Dedifferentiated amniotic fluid mesenchymal stem cell (primary cell): ENCODE data around the gene PNPLA4.

Experiments used
- DNase-seq: peaks from one replicate; pipeline ENCODE4 v3.0.0-alpha.2; 2016; ENCODE audit errors: extremely low spot score

PNPLA4 gene

DNA sequence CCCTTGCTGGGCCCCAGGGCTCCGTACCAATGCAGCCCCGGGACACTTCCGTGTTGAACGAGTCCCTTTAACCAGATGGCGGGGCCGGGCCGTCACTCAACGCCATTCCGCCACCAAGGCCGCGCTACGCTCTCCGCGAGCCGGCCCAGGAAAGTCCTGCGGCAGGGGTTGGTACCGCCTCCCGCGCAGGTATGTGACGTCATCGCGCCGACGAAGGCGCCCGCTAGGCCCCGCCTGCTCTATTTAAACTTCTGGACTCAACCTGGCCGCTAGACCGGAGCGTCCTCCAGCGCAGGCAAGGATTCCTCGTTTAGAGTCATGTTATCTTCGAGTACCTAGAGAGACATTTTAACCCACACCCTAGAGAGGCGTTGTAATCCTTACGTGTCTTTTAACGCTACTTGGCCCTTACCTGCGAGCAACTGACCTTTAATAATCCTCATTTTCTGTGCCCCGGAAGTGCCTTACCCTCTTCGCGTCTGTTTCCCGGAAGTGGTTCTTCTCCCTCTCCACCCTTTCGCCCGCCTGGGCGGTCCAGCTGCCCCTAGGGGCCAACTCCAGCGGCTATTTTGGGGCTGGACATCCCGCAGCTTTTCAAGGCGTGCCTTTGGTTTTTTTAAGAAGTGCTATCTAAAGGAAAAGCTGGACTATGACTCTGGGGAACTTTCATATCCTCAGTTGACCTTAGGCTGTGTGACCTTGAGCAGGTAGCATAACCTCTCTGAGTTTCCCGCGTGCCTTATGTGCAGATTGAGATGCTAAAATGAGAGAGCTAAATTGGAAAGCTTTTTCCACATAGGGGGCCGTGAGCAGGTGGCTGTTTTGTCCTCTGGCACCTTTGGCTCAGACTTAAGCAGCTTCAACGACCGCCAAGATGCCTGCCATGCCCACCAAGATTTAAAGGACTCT, at the start of gene PNPLA4:
TSS of gene PNPLA4 (minus strand) at position 155 of the 909 bp plus-strand sequence. CDS start 1,294 bp downstream, outside the sequence.
- no peak for DNase-seq

- DNase-seq: no peak
Observed at GRCh38 chrX:7972586-7972985, 45.4 kb upstream of the PNPLA4 start.

DNA sequence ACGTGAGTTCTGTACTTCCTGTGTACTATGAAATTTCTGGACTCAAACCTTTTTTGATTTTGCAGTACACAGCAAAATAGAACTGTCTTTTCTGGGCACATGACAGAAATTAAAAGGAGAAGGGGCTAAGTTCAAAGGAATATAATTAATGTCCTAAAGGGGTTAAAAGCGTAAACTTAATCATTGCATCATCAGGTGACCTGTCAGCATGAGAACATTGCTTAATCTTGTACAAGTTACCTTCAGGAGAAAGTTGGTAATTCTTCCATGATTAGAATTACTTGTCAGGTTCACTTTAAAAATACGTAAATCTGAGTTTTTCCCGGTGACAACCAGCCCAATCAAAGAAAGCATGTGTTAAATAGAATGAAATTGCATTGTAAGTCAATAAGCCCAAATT, 43.2 kb upstream of the PNPLA4 start:
- no peak for DNase-seq

DNA sequence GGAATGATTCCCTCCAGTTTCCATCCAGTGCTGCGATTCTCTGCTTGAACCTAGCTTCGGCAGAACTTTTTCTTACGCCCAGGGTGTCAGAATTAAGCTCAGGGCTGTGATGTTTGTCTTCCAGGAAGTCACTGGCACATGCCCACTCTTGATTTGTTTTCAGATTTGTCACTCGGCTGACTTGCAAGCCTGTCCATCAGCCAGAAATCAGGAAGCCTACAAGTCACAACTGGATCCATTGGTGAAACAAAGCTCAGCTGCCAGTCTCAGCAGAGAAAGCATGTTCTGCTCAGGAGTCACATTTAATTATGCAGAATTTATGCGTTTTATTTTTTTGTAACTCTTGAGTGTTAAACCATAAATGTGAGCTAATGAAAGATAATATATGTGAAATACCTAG, 38.2 kb upstream of the PNPLA4 start:
- no peak for DNase-seq

- DNase-seq: no peak
Observed at GRCh38 chrX:7960246-7960645, 33.0 kb upstream of the PNPLA4 start.

DNA sequence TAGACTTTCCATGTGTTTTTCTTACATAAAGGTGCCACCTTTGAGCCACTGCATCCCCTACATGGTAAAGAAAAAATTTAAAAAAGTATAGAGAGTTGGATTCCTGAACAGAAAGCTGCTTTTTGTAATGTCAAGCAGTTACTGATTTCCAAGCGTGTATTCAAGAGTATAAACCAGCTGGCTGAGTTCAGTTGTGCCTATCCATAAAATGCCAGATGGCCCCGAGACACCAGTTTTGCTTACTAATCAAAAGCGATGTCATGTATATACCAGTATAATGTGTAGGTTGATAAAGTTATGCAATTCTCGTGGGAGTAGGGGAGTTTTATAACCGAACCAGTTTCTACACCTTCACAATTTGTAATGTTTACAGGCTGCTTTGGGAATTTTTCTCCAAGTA, 26.2 kb upstream of the PNPLA4 start:
- no peak for DNase-seq

DNA sequence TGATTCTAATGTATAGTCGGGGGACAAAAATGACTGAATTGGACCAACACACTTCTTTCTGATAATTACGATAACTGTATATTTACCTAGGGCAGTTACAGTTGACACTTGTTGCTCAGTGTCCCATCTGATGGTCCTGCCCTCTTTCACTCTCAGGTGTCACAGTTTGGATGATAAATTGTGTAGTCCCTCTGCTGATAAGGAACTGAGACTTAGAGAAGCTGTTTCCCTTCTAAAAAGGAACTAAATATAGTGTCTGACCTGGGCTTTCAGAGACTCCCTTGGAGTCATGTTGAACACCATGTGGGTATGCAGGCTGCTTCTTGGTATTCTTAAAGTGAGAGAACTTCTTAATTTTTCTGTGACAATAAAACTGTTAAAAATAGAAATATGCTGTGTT, 23.7 kb upstream of the PNPLA4 start:
- DNase-seq: no peak

- DNase-seq: no peak
Observed at GRCh38 chrX:7948483-7948882, 21.3 kb upstream of the PNPLA4 start.

DNA sequence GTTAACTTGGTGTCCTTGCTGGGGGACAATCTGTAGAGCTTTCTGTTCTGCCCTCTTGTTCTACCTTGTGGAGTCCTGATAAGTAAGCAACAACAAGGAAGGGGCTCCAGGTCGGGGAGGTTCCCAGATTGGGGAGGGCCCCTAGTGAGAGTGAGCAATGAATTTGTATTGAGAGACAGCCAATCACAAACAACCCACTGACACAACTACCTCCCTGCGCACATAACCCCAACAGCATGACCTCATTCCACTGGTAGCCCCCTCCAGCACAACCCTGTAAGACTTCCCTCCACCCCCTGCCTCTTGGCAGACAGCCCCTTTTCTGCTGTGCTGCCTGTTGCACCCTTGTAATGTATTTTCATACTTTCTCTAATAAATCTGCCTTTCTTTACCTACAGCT, 19.7 kb upstream of the PNPLA4 start:
- no peak for DNase-seq

GRCh38 chrX:7943600-7944245, 16.5 kb upstream of the PNPLA4 start:
- no peak for DNase-seq

GRCh38 chrX:7941390-7942042, 14.3 kb upstream of the PNPLA4 start:
- no peak for DNase-seq

DNA sequence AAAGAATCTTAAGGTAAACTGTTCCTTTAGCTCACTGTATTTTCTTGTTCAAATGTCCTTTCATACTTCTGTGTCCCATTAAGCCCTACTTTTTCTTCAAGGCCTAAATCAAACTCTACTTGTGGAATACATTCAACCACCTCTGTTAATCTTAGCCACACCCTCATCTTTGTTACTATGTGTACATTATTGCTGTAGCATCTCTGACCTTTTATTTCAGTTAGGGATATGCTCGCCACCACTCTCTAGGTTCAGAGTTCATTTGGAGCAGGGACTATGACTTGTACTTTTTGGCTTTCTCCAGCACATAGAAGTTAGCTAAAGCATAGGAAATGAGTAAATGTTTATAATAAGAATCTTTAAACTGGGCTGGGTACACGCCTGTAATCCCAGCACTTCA, 6.8 kb upstream of the PNPLA4 start:
- DNase-seq: no peak

DNA sequence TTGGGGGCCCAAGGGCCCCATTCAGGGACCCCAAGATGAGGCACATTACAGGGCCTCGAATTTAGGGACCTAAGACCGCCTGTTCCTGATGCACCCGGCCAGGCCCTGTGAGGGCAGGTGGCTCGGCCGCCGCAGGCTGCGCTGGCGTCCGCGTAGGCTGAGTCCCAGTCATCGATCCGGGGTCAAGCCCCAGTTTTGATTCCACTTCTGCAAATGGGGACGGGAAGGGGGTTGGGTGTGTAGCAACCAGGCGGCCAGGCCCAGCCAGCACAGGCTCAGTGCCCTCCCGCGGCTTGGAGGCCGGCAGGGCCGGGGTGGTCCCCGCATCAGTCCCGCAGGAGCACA, 327 bp downstream of the PNPLA4 start:
- DNase-seq: no peak

GRCh38 chrX:7926501-7926900, 712 bp downstream of the PNPLA4 start:
- DNase-seq: no peak

- peak; percentile 48 for DNase-seq
Observed at GRCh38 chrX:7925867-7926472, 1.2 kb downstream of the PNPLA4 start.

- no peak for DNase-seq
Observed at GRCh38 chrX:7921750-7922149, 5.5 kb downstream of the PNPLA4 start.

DNA sequence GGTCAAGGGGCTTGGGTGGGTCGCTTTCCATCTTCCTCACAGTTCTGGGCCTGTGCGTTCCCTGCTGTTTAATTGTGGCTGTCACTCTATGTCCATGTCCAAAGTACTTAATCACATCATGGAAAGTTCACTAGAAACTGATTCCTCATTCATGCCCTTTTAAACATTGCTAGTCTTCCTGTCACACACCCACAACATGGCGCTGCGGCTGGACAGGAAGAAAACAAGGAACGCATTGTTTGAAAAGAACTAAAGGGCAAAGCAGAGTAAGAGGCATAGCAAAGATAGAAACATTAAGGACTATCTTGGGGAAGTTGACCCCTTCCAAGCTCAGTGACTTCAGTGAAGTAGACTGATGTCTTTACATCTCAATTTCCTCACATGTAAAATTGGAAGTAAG, 18.4 kb downstream of the PNPLA4 start:
- no peak for DNase-seq

GRCh38 chrX:7904562-7904961, 22.7 kb downstream of the PNPLA4 start:
- no peak for DNase-seq

GRCh38 chrX:7891928-7892327, 35.3 kb downstream of the PNPLA4 start:
- DNase-seq: no peak

GRCh38 chrX:7889680-7890079, 37.5 kb downstream of the PNPLA4 start:
- peak; percentile 33 for DNase-seq

GRCh38 chrX:7889135-7889534, 38.1 kb downstream of the PNPLA4 start:
- no peak for DNase-seq

DNA sequence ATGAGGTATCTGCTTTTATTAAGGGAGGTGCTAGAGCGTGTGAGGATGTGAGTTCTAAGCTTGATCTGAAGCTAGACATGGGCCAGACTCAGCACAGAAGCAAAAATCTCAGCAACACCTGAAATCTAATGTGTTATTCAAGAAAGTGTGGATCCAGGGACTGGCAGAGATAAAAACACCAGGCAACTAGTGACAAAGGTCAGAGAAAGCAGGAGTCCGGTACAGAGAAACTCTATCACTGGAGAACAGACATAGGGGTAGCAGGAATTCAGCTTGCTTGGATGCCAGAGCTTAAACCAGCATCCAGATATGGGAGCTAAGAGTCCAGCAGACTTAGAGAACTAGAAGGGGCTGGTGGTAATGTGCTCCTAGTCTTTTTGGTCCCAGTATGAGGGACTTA, 50.3 kb downstream of the PNPLA4 start:
- DNase-seq: no peak
